Effector memory CD8-positive, alpha-beta T cell (primary cell): ENCODE measurements around the gene CADM4.
"Not testable (repeated sequence)": the region's sequence is repeated elsewhere in the genome, so short reads cannot be mapped to it uniquely, and the experiment has no call there.

Experiments used
- ATAC-seq: fragments of 150-1000 bp; cut with Tn5 transposase; replicated peaks from 2 replicates; pipeline ENCODE4 v1.10.0; 2021; ENCODE audit warnings: mild to moderate bottlenecking, moderate library complexity
- DNase-seq, 3 experiments: peaks; one replicate each; pipeline ENCODE4 v3.0.0; 2021
- H3K27ac Mint-ChIP-seq, 2 donors: one replicate each; pipeline ENCODE4 v1.8.0; 2022; ENCODE audit warnings: mild to moderate bottlenecking in 2 of 2, mixed read lengths in 2 of 2, moderate library complexity in 2 of 2
- H3K27me3 Mint-ChIP-seq, 2 donors: one replicate each; pipeline ENCODE4 v1.8.0; 2022; ENCODE audit warnings: mixed read lengths in 2 of 2
- H3K36me3 Mint-ChIP-seq: one replicate; pipeline ENCODE4 v1.8.0; 2022; ENCODE audit warnings: mild to moderate bottlenecking, moderate library complexity, mixed read lengths; ENCODE audit not compliant: insufficient read depth
- H3K4me1 Mint-ChIP-seq, 2 donors: one replicate each; pipeline ENCODE4 v1.8.0; 2022; ENCODE audit warnings: low read depth in 2 of 2, mixed read lengths in 2 of 2
- H3K4me3 Mint-ChIP-seq, 2 donors: one replicate each; pipeline ENCODE4 v1.8.0; 2022; ENCODE audit warnings: mild to moderate bottlenecking in 2 of 2, mixed read lengths in 2 of 2, moderate library complexity in 2 of 2
- H3K9me3 Mint-ChIP-seq, 2 donors: one replicate each; pipeline ENCODE4 v1.8.0; 2022; ENCODE audit warnings: mixed read lengths in 2 of 2

The CADM4 gene

DNA sequence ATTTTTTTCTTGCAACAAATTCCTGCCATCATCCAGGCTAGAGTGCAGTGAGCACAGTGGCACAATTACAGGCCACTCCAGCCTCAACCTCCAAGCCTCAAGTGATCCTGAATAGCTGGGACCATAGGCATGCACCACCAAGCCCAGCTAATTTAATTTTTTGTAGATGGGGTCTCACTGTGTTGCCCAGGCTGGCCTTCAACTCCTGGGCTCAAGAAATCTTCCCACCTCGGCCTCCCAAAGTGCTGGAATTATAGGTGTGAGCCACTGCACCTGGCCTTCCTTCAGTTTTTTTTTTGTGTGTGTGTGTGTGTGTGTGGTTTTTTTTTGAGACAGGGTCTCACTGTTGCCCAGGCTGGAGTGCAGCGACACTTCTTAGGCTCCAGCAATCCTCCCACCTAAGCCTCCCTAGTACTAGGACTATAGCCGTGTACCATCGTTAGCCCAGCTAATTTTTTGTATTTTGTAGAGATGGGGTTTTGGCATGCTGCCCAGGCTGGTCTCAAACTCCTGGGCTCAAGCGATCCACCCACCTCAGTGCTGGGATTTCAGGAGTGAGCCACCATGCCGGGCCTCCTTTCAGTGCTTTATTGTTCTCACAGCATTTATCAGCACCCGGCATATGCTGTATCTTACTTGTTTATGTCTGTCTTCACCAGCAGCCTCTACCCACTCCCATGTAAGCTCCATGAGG lies 33.6 kb downstream of the CADM4 start:
- peak overlapping the region in 1 of 2 donors; percentile 41 for H3K27ac Mint-ChIP-seq
- peaks cover 22% of the 10 kb centered on the region for H3K36me3 Mint-ChIP-seq
- ATAC-seq = no peak
- DNase-seq = no peak
- peaks cover 0 to 16% of the 10 kb centered on the region in 2 donors for H3K4me1 Mint-ChIP-seq
- H3K27me3 Mint-ChIP-seq = no peaks in the 10 kb centered on the region
- no peak overlapping the region for H3K4me3 Mint-ChIP-seq
- H3K9me3 Mint-ChIP-seq = no peaks in the 10 kb centered on the region

GRCh38 chr19:43600326-43600725 lies 39.3 kb downstream of the CADM4 start:
- H3K36me3 Mint-ChIP-seq = peaks cover 40% of the 10 kb centered on the region
- not testable (repeated sequence) for H3K9me3 Mint-ChIP-seq, H3K27me3 Mint-ChIP-seq, DNase-seq, H3K4me3 Mint-ChIP-seq, ATAC-seq
- H3K27ac Mint-ChIP-seq = peak overlapping the region in 1 of 2 donors; percentile 35
- H3K4me1 Mint-ChIP-seq = peaks cover 28 to 33% of the 10 kb centered on the region in 2 donors

GRCh38 chr19:43599635-43600295 lies 39.9 kb downstream of the CADM4 start:
- peaks cover 31 to 36% of the 10 kb centered on the region in 2 donors for H3K4me1 Mint-ChIP-seq
- peaks cover 37% of the 10 kb centered on the region for H3K36me3 Mint-ChIP-seq
- H3K9me3 Mint-ChIP-seq = no peaks in the 10 kb centered on the region
- peak overlapping the region; percentile 35 to 59 for H3K27ac Mint-ChIP-seq
- ATAC-seq = no peak
- DNase-seq = no peak
- H3K4me3 Mint-ChIP-seq = no peak overlapping the region
- H3K27me3 Mint-ChIP-seq = no peaks in the 10 kb centered on the region

- H3K27ac Mint-ChIP-seq = peak overlapping the region; percentile 59 to 100
- peaks cover 36% of the 10 kb centered on the region for H3K36me3 Mint-ChIP-seq
These were observed 41.0 kb downstream of the CADM4 start for GRCh38 chr19:43598445-43599240.

DNA sequence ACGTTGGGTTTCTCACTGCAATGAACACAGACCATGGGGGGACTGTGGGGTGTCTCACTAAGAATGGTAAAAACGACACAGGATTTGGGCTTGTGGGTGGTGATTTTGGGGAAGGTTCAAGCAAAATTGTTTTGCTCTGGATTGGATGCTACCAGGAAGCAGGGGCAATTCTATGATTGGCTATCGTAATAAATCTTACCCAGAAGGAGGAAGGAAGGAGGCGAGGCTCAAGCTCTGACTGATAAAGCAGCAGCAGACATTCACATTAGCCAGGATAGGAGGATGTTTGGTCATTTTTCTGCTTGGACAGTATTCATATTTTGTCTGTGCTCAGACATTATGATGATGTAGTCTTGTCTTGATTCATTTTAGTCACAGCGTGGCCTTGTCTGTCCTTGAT lies 41.8 kb downstream of the CADM4 start:
- Mint-ChIP-seq H3K27me3 (no peaks in the 10 kb centered on the region), H3K4me3 (peak overlapping the region; percentile 96 to 97), H3K36me3 (peaks cover 36% of the 10 kb centered on the region), H3K9me3 (no peaks in the 10 kb centered on the region), H3K4me1 (peaks cover 37 to 41% of the 10 kb centered on the region in 2 donors), H3K27ac (peak overlapping the region; percentile 100)
- DNase-seq (no peak), ATAC-seq (no peak)

More at GRCh38 chr19:43598445-43599240, 41.0 kb downstream of the CADM4 start:
- DNase-seq (no peak), ATAC-seq (no peak)
- H3K4me1 Mint-ChIP-seq = peaks cover 34 to 36% of the 10 kb centered on the region in 2 donors
- no peaks in the 10 kb centered on the region for H3K9me3 Mint-ChIP-seq
- H3K27me3 Mint-ChIP-seq = no peaks in the 10 kb centered on the region
- H3K4me3 Mint-ChIP-seq = peak overlapping the region in 1 of 2 donors; percentile 97

GRCh38 chr19:43596842-43597461 lies 42.7 kb downstream of the CADM4 start:
- no peak for DNase-seq
- Mint-ChIP-seq H3K27ac (peak overlapping the region; percentile 100), H3K36me3 (peaks cover 39% of the 10 kb centered on the region), H3K4me1 (peaks cover 41% of the 10 kb centered on the region in 2 donors), H3K9me3 (no peaks in the 10 kb centered on the region), H3K4me3 (peak overlapping the region; percentile 96 to 97), H3K27me3 (no peaks in the 10 kb centered on the region)
- no peak for ATAC-seq

DNA sequence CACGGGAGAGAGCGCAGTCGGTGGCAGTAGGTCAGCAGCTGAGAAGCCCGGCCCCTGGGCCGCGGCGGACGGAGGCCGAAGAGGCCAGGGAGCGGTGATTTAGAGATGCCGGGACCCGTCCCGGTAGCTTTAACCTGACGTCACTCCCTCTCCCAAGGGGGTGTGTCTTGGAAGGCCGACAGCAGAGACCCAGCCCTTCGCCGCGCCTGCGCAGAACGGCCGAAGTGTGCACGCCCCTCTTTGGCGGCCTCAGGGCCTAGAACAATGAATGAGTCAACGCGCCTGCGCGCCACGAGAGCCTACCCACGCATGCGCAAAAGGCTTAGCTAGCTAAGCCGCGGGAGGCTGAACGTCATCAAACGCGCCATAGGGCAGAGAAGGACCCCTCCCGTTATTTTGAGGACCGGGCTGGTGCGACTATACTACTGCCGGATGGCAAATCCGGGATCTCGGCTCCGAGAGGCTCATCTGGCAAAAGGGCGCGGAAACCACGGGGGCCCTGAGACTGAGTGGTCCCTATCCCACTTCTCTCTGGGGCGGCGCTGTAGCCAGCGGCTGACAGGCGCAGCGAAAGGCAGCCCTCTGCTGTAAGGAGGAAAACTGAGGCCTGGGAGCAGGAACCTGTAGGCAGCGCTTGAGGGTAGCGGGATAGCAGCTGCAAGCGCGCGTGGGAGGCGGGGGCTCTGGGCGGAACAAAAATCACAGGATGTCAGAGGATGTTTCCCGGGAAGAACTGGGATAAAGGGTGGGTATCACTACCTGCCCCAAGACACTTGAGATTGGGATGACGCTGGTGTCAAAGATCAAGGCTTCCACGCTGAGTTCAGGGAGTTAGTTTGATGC lies 43.4 kb downstream of the CADM4 start, which contains the start of the genes IRGQ and ZNF576:
Gene IRGQ, minus strand, starts transcription at position 136 of the 843 bp plus-strand sequence. CDS start 796 bp downstream, outside the sequence.
Gene ZNF576, plus strand, starts transcription at position 597 of the 843 bp plus-strand sequence. CDS start 514 bp downstream, outside the sequence.
- no peaks in the 10 kb centered on the region for H3K27me3 Mint-ChIP-seq
- DNase-seq (peak; percentile 99 to 100 (median 100)), ATAC-seq (peak; percentile 73)
- H3K27ac Mint-ChIP-seq = peak within 1 kb of the TSS; percentile 100
- peaks cover 41% of the 10 kb centered on the region in 2 donors for H3K4me1 Mint-ChIP-seq
- no peaks in the 10 kb centered on the region for H3K9me3 Mint-ChIP-seq
- H3K4me3 Mint-ChIP-seq = peak within 1 kb of the TSS; percentile 96 to 97
- peaks cover 42% of the 10 kb centered on the region for H3K36me3 Mint-ChIP-seq

- Mint-ChIP-seq H3K36me3 (peaks cover 43% of the 10 kb centered on the region), H3K4me3 (peak overlapping the region; percentile 96 to 97), H3K9me3 (no peaks in the 10 kb centered on the region), H3K4me1 (peaks cover 43 to 45% of the 10 kb centered on the region in 2 donors), H3K27ac (peak overlapping the region; percentile 100), H3K27me3 (no peaks in the 10 kb centered on the region)
- DNase-seq = peak in 1 of 3 experiments; percentile 16
- ATAC-seq = peak; percentile 10
These were observed 44.0 kb downstream of the CADM4 start for GRCh38 chr19:43595605-43595998.

DNA sequence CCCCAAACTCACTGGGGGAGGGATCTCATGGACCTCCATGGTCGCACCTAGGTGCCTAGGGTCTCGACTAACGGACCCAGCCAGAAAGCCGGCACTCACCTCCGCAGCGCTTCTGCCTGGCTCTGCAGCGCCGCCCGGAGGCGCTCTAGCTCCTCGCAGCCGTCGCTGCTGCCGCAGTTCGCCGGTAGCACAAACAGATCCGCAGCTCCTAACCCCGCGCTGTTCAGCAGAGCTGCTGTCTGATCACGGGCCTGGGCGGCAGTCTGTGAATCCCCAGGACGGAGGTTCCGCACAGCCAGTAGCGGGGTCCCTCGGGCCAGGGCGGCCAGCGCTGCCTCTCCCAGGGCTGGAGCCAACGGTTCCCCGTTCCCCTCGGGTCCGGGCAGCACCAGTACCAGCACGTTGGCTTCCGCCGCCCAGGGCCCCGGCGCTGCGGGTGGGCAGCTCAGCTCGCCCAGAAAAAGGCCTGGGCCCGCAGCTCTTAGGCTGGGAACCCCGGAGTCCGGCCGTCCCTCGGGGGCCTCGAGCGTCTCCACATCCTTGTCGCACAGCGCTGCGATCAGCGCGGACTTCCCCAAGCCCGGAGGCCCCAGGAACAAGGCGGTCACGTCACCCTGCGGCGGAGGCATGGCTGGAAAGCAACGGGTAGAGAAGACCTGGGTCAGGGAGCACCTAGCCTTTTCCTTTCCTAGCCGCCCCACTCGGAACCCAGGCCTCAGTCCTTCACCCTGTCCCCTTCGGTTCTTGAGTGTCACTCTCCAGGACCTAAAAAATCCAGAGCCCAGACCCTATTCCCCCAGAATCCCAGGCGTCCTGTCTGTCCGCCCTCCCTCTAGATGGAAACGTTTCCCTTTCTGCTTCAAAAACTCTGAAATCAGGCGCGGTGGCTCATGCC lies 44.7 kb downstream of the CADM4 start:
- Mint-ChIP-seq H3K4me3 (peak overlapping the region; percentile 96 to 97), H3K27me3 (no peaks in the 10 kb centered on the region), H3K4me1 (peaks cover 44 to 48% of the 10 kb centered on the region in 2 donors), H3K27ac (peak overlapping the region; percentile 100), H3K36me3 (peaks cover 43% of the 10 kb centered on the region), H3K9me3 (no peaks in the 10 kb centered on the region)
- ATAC-seq (peak; percentile 61), DNase-seq (peak; percentile 61 to 71 (median 71))

GRCh38 chr19:43594081-43594697 lies 45.5 kb downstream of the CADM4 start:
- H3K27ac Mint-ChIP-seq = peak overlapping the region; percentile 23 to 100
- ATAC-seq = no peak
- peaks cover 41% of the 10 kb centered on the region for H3K36me3 Mint-ChIP-seq
- peak overlapping the region; percentile 96 to 97 for H3K4me3 Mint-ChIP-seq
- no peaks in the 10 kb centered on the region for H3K27me3 Mint-ChIP-seq
- no peaks in the 10 kb centered on the region for H3K9me3 Mint-ChIP-seq
- H3K4me1 Mint-ChIP-seq = peaks cover 49 to 53% of the 10 kb centered on the region in 2 donors
- no peak for DNase-seq

DNA sequence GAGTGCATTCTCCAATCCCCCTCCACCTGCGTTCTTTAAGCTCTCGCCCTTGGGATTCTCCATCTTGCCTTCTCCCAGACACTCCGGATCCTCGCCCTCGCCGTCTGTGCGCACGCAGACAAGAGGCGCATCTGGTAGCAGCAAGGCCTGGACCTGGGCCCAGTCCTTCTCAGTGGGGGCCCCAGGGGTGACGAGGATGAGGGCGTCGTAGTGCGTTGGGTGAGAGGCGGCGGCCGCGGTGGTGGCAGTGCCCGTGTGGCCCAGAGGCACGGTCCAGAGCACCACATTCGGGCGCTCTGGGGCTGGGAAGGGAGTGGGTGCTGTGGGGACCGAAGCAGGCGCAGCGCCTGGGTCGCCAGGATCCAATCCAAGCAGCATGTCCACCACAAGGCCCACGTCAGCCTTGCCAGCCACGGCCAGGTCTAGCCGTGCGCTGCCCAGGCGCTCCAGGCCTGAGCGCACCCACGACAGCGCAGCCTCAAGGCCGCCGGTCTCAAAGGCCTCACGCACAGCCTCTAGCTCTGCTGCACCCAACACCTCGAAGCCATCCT lies 46.8 kb downstream of the CADM4 start:
- no peaks in the 10 kb centered on the region for H3K27me3 Mint-ChIP-seq
- no peak for DNase-seq
- H3K9me3 Mint-ChIP-seq = no peaks in the 10 kb centered on the region
- H3K36me3 Mint-ChIP-seq = peaks cover 40% of the 10 kb centered on the region
- ATAC-seq = no peak
- H3K4me1 Mint-ChIP-seq = peaks cover 43 to 45% of the 10 kb centered on the region in 2 donors
- H3K27ac Mint-ChIP-seq = peak overlapping the region; percentile 23 to 80
- H3K4me3 Mint-ChIP-seq = peak overlapping the region in 1 of 2 donors; percentile 42
